K562 (cell line): ENCODE results near the gene TMEM208. TPM values are rescaled to one million over a fixed set of nuclear protein-coding genes. Genes with fewer than 3 reads are reported as not detected.

Experiments used
- POLR2B ChIP-seq: fragments of 450-650 bp; IDR thresholded peaks from 2 replicates; pipeline ENCODE4 v1.6.1; 2018; ENCODE audit warnings: low read depth; ENCODE audit not compliant: partially characterized antibody
- POLR2H ChIP-seq: IDR thresholded peaks from 2 replicates; pipeline ENCODE4 v1.6.1; 2016; ENCODE audit warnings: missing genetic modification characterization, low read depth, mild to moderate bottlenecking, control low read depth, missing compliant biosample characterization, moderate library complexity
- YBX1 ChIP-seq: fragments of 450-650 bp; IDR thresholded peaks from 2 replicates; pipeline ENCODE4 v1.7.1; 2016; ENCODE audit warnings: mild to moderate bottlenecking
- ZBTB8A ChIP-seq: fragments of 450-650 bp; IDR thresholded peaks from 2 replicates; pipeline ENCODE4 v1.6.1; 2018; ENCODE audit warnings: mild to moderate bottlenecking, moderate library complexity; ENCODE audit not compliant: partially characterized antibody
- ZFP1 ChIP-seq: fragments of 450-650 bp; formaldehyde crosslinking; IDR thresholded peaks from 2 replicates; pipeline ENCODE4 v1.4.0; 2020; ENCODE audit warnings: mild to moderate bottlenecking, mixed read lengths
- ZNF239 ChIP-seq: fragments of 250-450 bp; sonication (Bioruptor Pico); IDR thresholded peaks from 2 replicates; pipeline ENCODE4 v1.4.0; 2020; ENCODE audit warnings: mild to moderate bottlenecking
- ZNF707 ChIP-seq: fragments of 250-450 bp; sonication (Bioruptor Pico); conservative IDR thresholded peaks from 2 replicates; pipeline ENCODE4 v1.8.0; 2022; ENCODE audit warnings: inconsistent platforms, mild to moderate bottlenecking, moderate library complexity
- polyA plus RNA-seq, 8 experiments: library from polyadenylated mRNA; depleted of rRNA in 4 of 8; stranded (reverse) in 5 of 8; unstranded in 3 of 8; fragments of >200 nt; fragmentation: Nextera tagmentation in 2 of 8; fragmentation: Illumina TruSeq in 1 of 8; extraction: Ambion mirVana in 2 of 8; extraction: Trizol in 1 of 8; gene quantifications; 2 replicates each; pipeline versions ENCODE4 v1.2.1 to v1.2.3, GENCODE V29; 2011 to 2014; ENCODE audit warnings: inconsistent platforms in 1 of 8, missing spikeins in 1 of 8
- total RNA-seq, 7 experiments: library from RNA; depleted of rRNA in 6 of 7; stranded (reverse); fragments of >200 nt in 6 of 7; fragmentation: Illumina TruSeq in 2 of 7; extraction: Trizol in 2 of 7; gene quantifications; 2 replicates each; pipeline versions ENCODE4 v1.2.1 to v1.2.3, GENCODE V29; 2011 to 2021; ENCODE audit warnings: low replicate concordance in 1 of 7
- TF ChIP-seq, protein P1 (sequence below): conservative IDR thresholded peaks from 2 replicates; pipeline ENCODE4 v1.6.1; 2011; ENCODE audit warnings: low read depth, mild to moderate bottlenecking, low read length; ENCODE audit not compliant: control insufficient read depth
- TF ChIP-seq, protein P2 (sequence below): fragments of 250-450 bp; sonication (Bioruptor Pico); IDR thresholded peaks from 2 replicates; pipeline ENCODE4 v1.4.0; 2020
- TF ChIP-seq, protein P3 (sequence below): fragments of 450-650 bp; conservative IDR thresholded peaks from 2 replicates; pipeline ENCODE4 v1.6.1; 2016; ENCODE audit warnings: missing genetic modification characterization, low read depth, mild to moderate bottlenecking, control low read depth, missing compliant biosample characterization
- TF ChIP-seq, protein P4 (sequence below): fragments of 450-650 bp; IDR thresholded peaks from 2 replicates; pipeline ENCODE4 v1.6.1; 2016; ENCODE audit warnings: low read depth, mild to moderate bottlenecking, moderate library complexity
- TF ChIP-seq, protein P5 (sequence below), 2 experiments: fragments of 450-650 bp; formaldehyde crosslinking in 1 of 2; IDR thresholded peaks; 2 replicates each; pipeline versions ENCODE4 v1.4.0 to v1.6.1; 2014 to 2020; ENCODE audit warnings: mild to moderate bottlenecking in 2 of 2, borderline replicate concordance in 1 of 2, low read depth in 1 of 2

The TMEM208 gene
- total and polyA plus RNA-seq, 9 of the 15 experiments (the other 6 are each of a cell fraction or from before 2014, with no cell fraction given), result 31.8 to 239 (median 54.3) TPM

DNA sequence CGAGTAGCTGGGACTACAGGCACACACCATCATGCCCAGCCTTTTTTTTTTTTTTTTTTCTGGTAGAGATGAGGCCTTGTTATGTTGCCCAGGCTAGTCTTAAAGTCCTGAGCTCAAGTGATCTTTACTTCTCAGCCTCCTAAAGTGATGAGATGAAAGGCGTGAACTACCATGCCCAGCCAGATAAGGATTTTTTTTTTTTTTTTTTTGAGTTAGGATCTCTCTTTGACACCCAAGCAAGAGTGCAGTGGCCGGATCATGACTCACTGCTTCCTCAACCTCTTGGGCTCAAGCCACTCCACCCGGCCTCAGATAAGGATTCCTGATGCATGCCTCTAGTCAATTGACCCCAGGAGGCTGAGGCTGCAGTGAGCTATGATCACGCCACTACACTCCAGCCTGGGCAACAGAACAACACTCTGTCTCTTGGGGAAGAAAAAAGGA lies 41.2 kb downstream of the TMEM208 start (continued):
- TF ChIP-seq POLR2B, result peak; percentile 32
- TF ChIP-seq, protein P1, sequence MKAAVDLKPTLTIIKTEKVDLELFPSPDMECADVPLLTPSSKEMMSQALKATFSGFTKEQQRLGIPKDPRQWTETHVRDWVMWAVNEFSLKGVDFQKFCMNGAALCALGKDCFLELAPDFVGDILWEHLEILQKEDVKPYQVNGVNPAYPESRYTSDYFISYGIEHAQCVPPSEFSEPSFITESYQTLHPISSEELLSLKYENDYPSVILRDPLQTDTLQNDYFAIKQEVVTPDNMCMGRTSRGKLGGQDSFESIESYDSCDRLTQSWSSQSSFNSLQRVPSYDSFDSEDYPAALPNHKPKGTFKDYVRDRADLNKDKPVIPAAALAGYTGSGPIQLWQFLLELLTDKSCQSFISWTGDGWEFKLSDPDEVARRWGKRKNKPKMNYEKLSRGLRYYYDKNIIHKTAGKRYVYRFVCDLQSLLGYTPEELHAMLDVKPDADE, result no peak
- TF ChIP-seq, protein P2, sequence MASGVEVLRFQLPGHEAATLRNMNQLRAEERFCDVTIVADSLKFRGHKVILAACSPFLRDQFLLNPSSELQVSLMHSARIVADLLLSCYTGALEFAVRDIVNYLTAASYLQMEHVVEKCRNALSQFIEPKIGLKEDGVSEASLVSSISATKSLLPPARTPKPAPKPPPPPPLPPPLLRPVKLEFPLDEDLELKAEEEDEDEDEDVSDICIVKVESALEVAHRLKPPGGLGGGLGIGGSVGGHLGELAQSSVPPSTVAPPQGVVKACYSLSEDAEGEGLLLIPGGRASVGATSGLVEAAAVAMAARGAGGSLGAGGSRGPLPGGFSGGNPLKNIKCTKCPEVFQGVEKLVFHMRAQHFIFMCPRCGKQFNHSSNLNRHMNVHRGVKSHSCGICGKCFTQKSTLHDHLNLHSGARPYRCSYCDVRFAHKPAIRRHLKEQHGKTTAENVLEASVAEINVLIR (CRISPR knock-in tag), result no peak
- TF ChIP-seq ZBTB8A, result no peak
- no peak for TF ChIP-seq ZFP1 (CRISPR knock-in tag)
- no peak for TF ChIP-seq ZNF239
- TF ChIP-seq, protein P3, sequence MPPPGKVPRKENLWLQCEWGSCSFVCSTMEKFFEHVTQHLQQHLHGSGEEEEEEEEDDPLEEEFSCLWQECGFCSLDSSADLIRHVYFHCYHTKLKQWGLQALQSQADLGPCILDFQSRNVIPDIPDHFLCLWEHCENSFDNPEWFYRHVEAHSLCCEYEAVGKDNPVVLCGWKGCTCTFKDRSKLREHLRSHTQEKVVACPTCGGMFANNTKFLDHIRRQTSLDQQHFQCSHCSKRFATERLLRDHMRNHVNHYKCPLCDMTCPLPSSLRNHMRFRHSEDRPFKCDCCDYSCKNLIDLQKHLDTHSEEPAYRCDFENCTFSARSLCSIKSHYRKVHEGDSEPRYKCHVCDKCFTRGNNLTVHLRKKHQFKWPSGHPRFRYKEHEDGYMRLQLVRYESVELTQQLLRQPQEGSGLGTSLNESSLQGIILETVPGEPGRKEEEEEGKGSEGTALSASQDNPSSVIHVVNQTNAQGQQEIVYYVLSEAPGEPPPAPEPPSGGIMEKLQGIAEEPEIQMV, result no peak
- TF ChIP-seq, protein P4, sequence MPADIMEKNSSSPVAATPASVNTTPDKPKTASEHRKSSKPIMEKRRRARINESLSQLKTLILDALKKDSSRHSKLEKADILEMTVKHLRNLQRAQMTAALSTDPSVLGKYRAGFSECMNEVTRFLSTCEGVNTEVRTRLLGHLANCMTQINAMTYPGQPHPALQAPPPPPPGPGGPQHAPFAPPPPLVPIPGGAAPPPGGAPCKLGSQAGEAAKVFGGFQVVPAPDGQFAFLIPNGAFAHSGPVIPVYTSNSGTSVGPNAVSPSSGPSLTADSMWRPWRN, result peak; percentile 58; the same call in 1 of the 2 replicates
- TF ChIP-seq, protein P5, sequence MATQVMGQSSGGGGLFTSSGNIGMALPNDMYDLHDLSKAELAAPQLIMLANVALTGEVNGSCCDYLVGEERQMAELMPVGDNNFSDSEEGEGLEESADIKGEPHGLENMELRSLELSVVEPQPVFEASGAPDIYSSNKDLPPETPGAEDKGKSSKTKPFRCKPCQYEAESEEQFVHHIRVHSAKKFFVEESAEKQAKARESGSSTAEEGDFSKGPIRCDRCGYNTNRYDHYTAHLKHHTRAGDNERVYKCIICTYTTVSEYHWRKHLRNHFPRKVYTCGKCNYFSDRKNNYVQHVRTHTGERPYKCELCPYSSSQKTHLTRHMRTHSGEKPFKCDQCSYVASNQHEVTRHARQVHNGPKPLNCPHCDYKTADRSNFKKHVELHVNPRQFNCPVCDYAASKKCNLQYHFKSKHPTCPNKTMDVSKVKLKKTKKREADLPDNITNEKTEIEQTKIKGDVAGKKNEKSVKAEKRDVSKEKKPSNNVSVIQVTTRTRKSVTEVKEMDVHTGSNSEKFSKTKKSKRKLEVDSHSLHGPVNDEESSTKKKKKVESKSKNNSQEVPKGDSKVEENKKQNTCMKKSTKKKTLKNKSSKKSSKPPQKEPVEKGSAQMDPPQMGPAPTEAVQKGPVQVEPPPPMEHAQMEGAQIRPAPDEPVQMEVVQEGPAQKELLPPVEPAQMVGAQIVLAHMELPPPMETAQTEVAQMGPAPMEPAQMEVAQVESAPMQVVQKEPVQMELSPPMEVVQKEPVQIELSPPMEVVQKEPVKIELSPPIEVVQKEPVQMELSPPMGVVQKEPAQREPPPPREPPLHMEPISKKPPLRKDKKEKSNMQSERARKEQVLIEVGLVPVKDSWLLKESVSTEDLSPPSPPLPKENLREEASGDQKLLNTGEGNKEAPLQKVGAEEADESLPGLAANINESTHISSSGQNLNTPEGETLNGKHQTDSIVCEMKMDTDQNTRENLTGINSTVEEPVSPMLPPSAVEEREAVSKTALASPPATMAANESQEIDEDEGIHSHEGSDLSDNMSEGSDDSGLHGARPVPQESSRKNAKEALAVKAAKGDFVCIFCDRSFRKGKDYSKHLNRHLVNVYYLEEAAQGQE (IDR thresholded peaks at IDR 0.05; ENCODE audit: borderline replicate concordance), result peak; percentile 46; the same call in 1 of the 2 replicates
- TF ChIP-seq, protein P5 (CRISPR knock-in tag; IDR thresholded peaks at IDR 0.05; ENCODE audit: low read depth), result no peak
- no peak for TF ChIP-seq YBX1
- TF ChIP-seq ZNF707, result no peak
- TF ChIP-seq POLR2H, result no peak
